GM06990 (cell line): Measurements from ENCODE around the gene CELF3.

Source experiments
- DNase-seq: peaks from one replicate; pipeline ENCODE4 v3.0.0-alpha.2; 2011; ENCODE audit not compliant: insufficient read length; ENCODE audit errors: extremely low read depth
- H3K27me3 ChIP-seq: replicated peaks from 2 replicates; pipeline ENCODE4 v1.6.0; 2011; ENCODE audit warnings: low read length; ENCODE audit not compliant: control insufficient read depth, insufficient read depth
- H3K36me3 ChIP-seq: 2 replicates; pipeline ENCODE4 v1.5.1; 2011; ENCODE audit warnings: low read length; ENCODE audit not compliant: control insufficient read depth, insufficient read depth
- H3K4me3 ChIP-seq: replicated peaks from 2 replicates; pipeline ENCODE4 v1.5.1; 2011; ENCODE audit warnings: low read depth, mild to moderate bottlenecking, control low read depth, low read length
- TF ChIP-seq, protein P1 (sequence below): IDR thresholded peaks from 2 replicates; pipeline ENCODE4 v1.5.1; 2011; ENCODE audit warnings: low read length, control low read depth, mild to moderate bottlenecking, inconsistent platforms; ENCODE audit not compliant: insufficient read depth, poor library complexity, severe bottlenecking

CELF3 gene

DNA sequence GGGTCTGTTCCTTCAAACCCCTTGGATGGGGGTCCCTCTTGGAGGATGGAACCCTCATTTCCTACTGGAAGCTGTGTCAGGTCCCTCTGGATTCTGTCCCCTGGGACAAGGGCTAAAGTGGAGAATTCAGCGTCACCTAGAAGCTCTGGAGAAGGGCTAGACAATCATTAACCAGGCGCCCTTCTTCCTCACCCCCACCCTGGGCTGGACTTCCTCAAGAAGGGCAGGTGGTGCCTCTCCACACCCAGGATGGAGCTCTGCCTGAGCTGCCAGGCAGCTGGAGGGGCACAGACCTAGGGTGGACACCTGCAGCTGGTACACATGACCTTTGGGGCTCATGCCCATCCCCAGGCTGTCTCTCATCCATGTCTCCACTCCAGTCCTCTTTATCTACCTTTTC, 3.6 kb downstream of the CELF3 start:
- H3K27me3 ChIP-seq = no peaks in the 10 kb centered on the region; the same call in 1 of the 2 replicates
- no peak overlapping the region for H3K4me3 ChIP-seq
- DNase-seq = no peak
- TF ChIP-seq, protein P1, sequence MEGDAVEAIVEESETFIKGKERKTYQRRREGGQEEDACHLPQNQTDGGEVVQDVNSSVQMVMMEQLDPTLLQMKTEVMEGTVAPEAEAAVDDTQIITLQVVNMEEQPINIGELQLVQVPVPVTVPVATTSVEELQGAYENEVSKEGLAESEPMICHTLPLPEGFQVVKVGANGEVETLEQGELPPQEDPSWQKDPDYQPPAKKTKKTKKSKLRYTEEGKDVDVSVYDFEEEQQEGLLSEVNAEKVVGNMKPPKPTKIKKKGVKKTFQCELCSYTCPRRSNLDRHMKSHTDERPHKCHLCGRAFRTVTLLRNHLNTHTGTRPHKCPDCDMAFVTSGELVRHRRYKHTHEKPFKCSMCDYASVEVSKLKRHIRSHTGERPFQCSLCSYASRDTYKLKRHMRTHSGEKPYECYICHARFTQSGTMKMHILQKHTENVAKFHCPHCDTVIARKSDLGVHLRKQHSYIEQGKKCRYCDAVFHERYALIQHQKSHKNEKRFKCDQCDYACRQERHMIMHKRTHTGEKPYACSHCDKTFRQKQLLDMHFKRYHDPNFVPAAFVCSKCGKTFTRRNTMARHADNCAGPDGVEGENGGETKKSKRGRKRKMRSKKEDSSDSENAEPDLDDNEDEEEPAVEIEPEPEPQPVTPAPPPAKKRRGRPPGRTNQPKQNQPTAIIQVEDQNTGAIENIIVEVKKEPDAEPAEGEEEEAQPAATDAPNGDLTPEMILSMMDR = no peak
- no peaks in the 10 kb centered on the region for H3K36me3 ChIP-seq

DNA sequence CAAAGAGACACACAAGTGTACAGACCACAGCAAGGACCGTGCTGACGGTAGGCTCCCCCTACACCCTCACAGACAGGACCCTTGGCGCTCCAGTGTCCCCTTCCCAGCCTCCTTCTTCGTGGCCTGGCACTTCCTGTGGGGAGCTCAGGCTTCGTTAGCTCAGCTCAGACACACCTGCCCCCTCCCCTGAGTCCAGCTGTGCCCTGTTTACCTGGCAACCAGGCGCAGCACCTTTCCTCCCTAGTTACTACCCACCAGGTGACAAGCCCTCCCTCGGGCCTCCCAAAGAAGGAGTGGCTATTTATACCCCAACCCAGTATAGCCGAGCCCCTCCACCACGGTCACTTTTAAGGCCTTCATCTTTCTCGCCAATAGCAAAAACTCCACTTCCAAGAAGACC, 4.7 kb downstream of the CELF3 start:
- TF ChIP-seq, protein P1 = no peak
- Histone ChIP-seq H3K27me3 (no peaks in the 10 kb centered on the region; the same call in 1 of the 2 replicates), H3K4me3 (no peak overlapping the region), H3K36me3 (no peaks in the 10 kb centered on the region)
- no peak for DNase-seq

- DNase-seq = no peak
- Histone ChIP-seq H3K27me3 (no peaks in the 10 kb centered on the region; the same call in 1 of the 2 replicates), H3K36me3 (no peaks in the 10 kb centered on the region), H3K4me3 (no peak overlapping the region)
- TF ChIP-seq, protein P1 = no peak
Measured at GRCh38 chr1:151711044-151711800, 5.4 kb downstream of the CELF3 start.

- Histone ChIP-seq H3K4me3 (no peak overlapping the region), H3K36me3 (no peaks in the 10 kb centered on the region), H3K27me3 (no peaks in the 10 kb centered on the region; the same call in 1 of the 2 replicates)
- TF ChIP-seq, protein P1 = no peak
- DNase-seq = peak; percentile 41
Measured at GRCh38 chr1:151710187-151710840, 6.3 kb downstream of the CELF3 start.

DNA sequence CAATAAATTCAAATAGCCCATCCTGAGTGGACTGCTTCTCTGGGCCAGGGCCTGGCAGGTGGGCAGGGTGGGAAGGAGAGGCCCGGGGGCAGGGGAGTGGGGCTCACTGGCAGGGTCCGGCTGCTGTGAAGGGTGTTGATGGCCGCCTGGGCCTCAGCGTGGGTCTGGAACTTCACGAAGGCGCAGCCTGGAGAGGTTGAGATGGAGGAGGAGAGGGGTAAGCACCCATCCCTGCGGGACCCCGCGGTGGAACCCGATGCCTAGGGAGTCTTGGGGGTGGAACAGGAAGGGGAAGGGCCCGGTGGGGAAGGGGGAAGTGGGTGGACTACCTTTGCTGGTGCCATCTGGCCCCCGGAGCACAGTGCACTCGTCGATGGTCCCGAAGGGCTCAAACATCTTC, 7.7 kb downstream of the CELF3 start:
- no peak for DNase-seq
- TF ChIP-seq, protein P1 = no peak
- Histone ChIP-seq H3K27me3 (no peaks in the 10 kb centered on the region; the same call in 1 of the 2 replicates), H3K4me3 (no peak overlapping the region), H3K36me3 (no peaks in the 10 kb centered on the region)
